Measurements from ENCODE around the gene CLMN.

Gene CLMN

DNA sequence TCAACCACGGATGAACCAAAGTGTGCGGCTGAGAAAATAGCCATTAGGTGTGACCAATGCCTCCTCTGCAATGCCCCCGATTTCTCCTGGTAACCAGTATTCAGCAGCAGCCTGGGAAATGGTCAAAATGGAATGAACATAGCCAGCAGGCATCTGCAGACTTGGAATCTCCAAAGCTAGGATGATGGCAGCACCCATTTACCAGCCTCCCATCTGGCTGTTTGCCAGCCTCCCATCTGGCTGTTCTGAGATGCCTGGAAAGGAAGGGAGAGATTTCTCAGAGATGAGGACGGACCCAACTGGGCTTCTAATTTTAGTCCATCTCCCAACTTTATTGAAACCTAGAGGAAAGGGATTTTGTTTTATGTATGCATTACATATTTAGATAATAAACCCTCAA, 16.2 kb downstream of the CLMN start:
- no peak overlapping the region for H3K9ac ChIP-seq (ENCODE audit: low read length in 2 of 2)
- H3K4me1 ChIP-seq (ENCODE audit: control insufficient read depth, insufficient read depth, low read length) = peaks cover 4% of the 10 kb centered on the region
- peaks cover 0 to 2% of the 10 kb centered on the region in 2 donors for H3K27me3 ChIP-seq (ENCODE audit: control insufficient read depth in 1 of 2, insufficient read depth in 2 of 2, low read length in 2 of 2)

DNA sequence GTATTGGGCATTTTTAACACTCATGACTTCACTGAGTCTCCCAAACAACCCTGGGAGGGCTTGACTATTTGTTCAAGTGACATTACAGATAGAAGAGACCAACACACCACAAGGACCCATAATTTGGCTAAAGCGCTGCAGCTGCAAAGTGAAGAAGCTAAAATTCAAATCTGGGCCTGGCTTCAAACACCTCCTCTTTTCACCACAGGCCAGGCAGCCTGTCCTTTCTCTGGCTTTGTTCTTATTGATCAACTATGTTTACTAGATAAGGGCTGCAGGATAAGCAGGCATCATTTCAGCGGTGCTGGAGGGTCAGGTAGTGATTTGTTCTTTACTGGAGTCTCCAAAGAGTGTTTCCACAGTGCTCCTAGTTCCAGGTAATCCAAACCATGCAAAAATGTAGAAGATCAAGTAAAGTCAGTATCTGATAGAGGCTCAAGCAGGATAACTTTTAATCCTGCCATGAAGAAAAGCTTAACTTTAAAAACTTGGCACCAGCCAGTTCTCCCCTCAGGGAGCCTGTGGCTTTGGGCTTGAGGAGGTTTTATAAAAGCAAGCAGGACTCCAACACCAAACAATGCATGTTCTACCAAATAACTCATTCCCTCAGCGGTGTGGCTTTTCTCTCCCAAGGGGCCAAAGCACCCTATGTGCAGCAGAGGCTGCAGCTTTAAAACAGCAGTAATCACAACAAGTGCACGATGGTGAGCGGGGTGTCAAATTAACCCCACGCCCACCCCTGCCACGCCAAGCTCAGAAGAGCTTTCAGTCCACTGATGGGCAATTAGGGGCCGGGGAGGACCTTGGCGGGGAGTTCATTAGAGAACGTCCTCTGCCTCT, 16.8 kb downstream of the CLMN start:
- no peaks in the 10 kb centered on the region for H3K9me3 ChIP-seq (ENCODE audit: control insufficient read depth in 2 of 2, low read length in 2 of 2)
- H3K36me3 ChIP-seq (ENCODE audit: control insufficient read depth in 2 of 2, insufficient read depth in 2 of 2, low read length in 2 of 2) = no peaks in the 10 kb centered on the region
- no peak overlapping the region for H3K9ac ChIP-seq (ENCODE audit: low read length in 2 of 2)
- H3K27ac ChIP-seq (ENCODE audit: low read length) = no peak overlapping the region
- peaks cover 0 to 2% of the 10 kb centered on the region in 2 donors for H3K27me3 ChIP-seq (ENCODE audit: control insufficient read depth in 1 of 2, insufficient read depth in 2 of 2, low read length in 2 of 2)
- peaks cover 4% of the 10 kb centered on the region for H3K4me1 ChIP-seq (ENCODE audit: control insufficient read depth, insufficient read depth, low read length)
- no peak overlapping the region for H3K4me3 ChIP-seq (ENCODE audit: low read length in 2 of 2)

More for the DNA sequence above, 16.2 kb downstream of the CLMN start:
- Histone ChIP-seq H3K36me3 (ENCODE audit: control insufficient read depth in 2 of 2, insufficient read depth in 2 of 2, low read length in 2 of 2) (no peaks in the 10 kb centered on the region), H3K27ac (ENCODE audit: low read length) (no peak overlapping the region), H3K4me3 (ENCODE audit: low read length in 2 of 2) (no peak overlapping the region), H3K9me3 (ENCODE audit: control insufficient read depth in 2 of 2, low read length in 2 of 2) (no peaks in the 10 kb centered on the region)

DNA sequence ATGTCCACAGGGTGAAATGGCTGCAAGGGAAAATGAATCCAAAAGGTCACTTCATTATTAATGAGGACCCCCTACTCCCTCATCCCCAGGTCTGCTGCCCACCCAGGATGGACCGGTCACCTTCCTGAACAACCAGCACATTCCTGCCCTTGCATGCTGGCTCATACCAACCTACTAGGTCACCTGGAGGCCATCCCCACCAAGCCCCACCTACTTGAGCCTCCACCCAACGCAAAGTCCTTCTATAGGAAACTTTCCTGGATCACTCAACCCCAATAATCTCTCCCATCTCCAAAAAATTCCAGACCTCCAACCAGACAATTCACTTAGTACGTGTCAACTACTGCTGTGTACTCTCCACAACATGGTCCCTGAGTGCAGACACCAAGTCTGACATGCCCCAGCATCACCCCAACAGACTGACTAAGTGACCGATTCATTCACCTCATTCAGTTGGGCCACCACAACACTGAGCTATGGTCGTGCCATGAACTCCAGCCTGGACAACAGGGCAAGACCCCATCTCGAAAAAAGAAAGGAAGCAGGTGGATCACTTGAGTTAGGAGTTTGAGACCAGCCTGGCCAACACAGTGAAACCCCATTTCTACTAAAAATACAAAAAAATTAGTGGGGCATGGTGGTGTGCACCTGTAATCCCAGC, 18.1 kb downstream of the CLMN start:
- peaks cover 2% of the 10 kb centered on the region for H3K4me1 ChIP-seq (ENCODE audit: control insufficient read depth, insufficient read depth, low read length)
- no peak overlapping the region for H3K9ac ChIP-seq (ENCODE audit: low read length in 2 of 2)

DNA sequence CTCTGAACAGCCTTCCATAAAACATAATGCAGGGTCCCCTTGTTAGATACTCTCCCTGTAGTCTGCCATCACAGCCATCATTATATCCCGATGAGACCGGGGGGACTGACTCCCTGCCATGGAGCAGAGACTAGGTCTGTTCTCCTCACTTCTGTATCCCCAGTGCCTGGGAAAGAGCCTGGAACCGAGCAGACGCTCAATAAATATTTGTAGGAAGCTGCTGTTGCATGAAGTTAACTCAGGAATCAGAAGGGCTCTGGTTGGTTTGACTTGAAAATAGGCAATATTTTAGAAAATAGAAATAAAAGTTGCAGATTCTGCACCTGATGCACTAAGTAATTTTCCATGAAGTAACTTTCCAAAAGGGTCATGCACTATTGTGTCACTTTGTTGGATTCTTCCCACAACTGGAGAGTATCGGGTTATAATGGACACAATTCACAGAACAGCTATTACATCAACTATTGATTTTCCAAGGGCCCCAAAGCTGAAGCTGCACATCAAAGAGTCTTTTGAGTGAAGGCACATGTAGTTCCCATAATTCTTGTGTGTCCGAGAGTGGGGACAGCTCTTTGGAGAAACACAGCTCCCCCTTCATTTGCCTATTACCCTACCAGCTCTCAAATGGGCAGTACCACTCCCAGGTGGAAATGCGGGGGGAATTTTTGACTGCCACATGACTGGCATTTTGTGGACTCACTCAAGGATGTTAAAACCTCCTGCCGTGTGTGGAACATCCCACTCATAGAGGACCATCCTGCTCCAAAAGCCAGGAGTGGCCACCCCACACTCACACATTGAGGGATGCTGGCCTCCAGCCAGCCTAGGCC, 18.8 kb downstream of the CLMN start:
- Histone ChIP-seq H3K9me3 (ENCODE audit: control insufficient read depth in 2 of 2, low read length in 2 of 2) (peaks cover 0 to 2% of the 10 kb centered on the region in 2 donors), H3K9ac (ENCODE audit: low read length in 2 of 2) (no peak overlapping the region), H3K4me3 (ENCODE audit: low read length in 2 of 2) (no peak overlapping the region), H3K27me3 (ENCODE audit: control insufficient read depth in 1 of 2, insufficient read depth in 2 of 2, low read length in 2 of 2) (no peaks in the 10 kb centered on the region), H3K36me3 (ENCODE audit: control insufficient read depth in 2 of 2, insufficient read depth in 2 of 2, low read length in 2 of 2) (no peaks in the 10 kb centered on the region), H3K4me1 (ENCODE audit: control insufficient read depth, insufficient read depth, low read length) (peaks cover 2% of the 10 kb centered on the region), H3K27ac (ENCODE audit: low read length) (no peak overlapping the region)

More for the DNA sequence above, 18.1 kb downstream of the CLMN start:
- Histone ChIP-seq H3K36me3 (ENCODE audit: control insufficient read depth in 2 of 2, insufficient read depth in 2 of 2, low read length in 2 of 2) (no peaks in the 10 kb centered on the region), H3K4me3 (ENCODE audit: low read length in 2 of 2) (no peak overlapping the region), H3K27me3 (ENCODE audit: control insufficient read depth in 1 of 2, insufficient read depth in 2 of 2, low read length in 2 of 2) (no peaks in the 10 kb centered on the region), H3K9me3 (ENCODE audit: control insufficient read depth in 2 of 2, low read length in 2 of 2) (no peaks in the 10 kb centered on the region), H3K27ac (ENCODE audit: low read length) (no peak overlapping the region)

DNA sequence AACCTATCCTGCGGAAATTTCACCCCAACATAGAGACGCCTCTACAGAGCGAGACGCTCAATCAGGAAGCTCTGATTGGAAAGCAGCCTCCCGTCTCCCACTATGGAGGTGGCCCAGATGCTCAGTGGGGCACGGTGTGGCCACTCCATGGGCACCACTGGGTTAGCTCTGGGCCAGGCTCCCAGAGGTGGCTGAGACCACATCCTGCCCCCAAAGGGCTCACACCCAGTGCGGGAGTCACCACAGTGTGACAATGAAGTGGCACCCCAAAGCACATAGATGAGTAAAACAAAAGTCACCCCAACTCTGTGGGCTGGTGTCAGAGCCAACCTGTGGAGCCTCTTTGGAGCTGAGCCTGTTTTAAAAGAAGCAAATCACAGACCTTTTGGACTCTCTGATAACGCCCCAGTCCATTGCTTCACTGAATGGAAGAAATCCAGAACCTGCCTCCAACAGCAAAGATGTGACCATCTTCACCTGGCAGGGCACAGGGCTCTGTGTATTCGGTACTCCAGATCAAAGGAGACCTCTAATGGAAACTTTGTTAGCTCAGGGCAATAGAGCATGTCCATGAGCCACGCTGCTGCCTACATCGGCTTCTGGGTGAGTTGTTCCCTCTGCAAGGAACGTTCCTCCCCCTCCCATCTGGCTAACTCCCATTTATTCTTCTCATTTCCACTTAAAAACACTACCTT, 19.6 kb downstream of the CLMN start:
- H3K9ac ChIP-seq (ENCODE audit: low read length in 2 of 2) = no peak overlapping the region
- H3K4me3 ChIP-seq (ENCODE audit: low read length in 2 of 2) = no peak overlapping the region
- no peaks in the 10 kb centered on the region for H3K27me3 ChIP-seq (ENCODE audit: control insufficient read depth in 1 of 2, insufficient read depth in 2 of 2, low read length in 2 of 2)
- H3K27ac ChIP-seq (ENCODE audit: low read length) = no peak overlapping the region
- H3K4me1 ChIP-seq (ENCODE audit: control insufficient read depth, insufficient read depth, low read length) = peaks cover 2% of the 10 kb centered on the region
- H3K9me3 ChIP-seq (ENCODE audit: control insufficient read depth in 2 of 2, low read length in 2 of 2) = peaks cover 0 to 5% of the 10 kb centered on the region in 2 donors
- H3K36me3 ChIP-seq (ENCODE audit: control insufficient read depth in 2 of 2, insufficient read depth in 2 of 2, low read length in 2 of 2) = no peaks in the 10 kb centered on the region

DNA sequence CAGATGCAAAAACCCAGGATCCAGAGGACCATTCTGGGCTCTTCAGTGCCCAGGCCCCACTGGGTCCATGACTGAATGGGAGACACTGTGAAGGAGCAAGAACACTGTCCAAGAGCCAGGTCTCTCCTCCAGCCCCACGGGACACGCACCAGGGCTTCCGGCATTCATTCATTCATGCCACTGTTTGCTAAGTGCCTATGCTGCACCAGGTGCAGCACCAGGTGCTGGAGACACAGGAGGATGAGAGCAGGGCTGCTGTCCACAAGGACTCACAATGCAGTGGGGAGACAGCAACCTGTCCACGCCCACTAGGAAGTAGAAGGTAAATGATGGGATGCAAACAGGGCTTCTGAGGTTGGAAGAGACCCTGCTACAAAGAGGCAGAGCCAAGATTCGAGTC, 20.4 kb downstream of the CLMN start:
- Histone ChIP-seq H3K36me3 (ENCODE audit: control insufficient read depth in 2 of 2, insufficient read depth in 2 of 2, low read length in 2 of 2) (no peaks in the 10 kb centered on the region), H3K27ac (ENCODE audit: low read length) (no peak overlapping the region), H3K4me3 (ENCODE audit: low read length in 2 of 2) (no peak overlapping the region), H3K9ac (ENCODE audit: low read length in 2 of 2) (no peak overlapping the region), H3K27me3 (ENCODE audit: control insufficient read depth in 1 of 2, insufficient read depth in 2 of 2, low read length in 2 of 2) (peaks cover 0 to 3% of the 10 kb centered on the region in 2 donors), H3K9me3 (ENCODE audit: control insufficient read depth in 2 of 2, low read length in 2 of 2) (peaks cover 0 to 5% of the 10 kb centered on the region in 2 donors), H3K4me1 (ENCODE audit: control insufficient read depth, insufficient read depth, low read length) (peaks cover 2% of the 10 kb centered on the region)

DNA sequence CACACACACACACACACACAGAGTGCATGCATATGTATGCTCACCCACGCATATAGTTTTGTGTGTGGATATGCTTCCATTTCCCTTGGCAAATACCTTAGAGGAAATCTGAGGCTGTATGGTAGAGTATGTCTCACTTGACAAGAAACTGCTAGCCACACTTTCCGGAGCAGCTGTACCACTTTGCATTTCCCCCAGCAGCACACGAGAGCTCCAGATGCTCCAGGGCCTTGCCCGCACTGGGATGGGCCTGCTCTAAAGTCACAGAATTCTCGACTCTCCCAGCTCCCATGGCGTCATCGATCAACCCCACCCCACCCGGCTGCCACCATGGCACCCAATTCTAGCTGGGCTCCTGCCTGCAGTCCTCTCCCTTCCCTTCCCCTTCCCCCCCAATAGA, 21.9 kb downstream of the CLMN start:
- no peak overlapping the region for H3K9ac ChIP-seq (ENCODE audit: low read length in 2 of 2)
- no peaks in the 10 kb centered on the region for H3K4me1 ChIP-seq (ENCODE audit: control insufficient read depth, insufficient read depth, low read length)
- H3K4me3 ChIP-seq (ENCODE audit: low read length in 2 of 2) = no peak overlapping the region
- no peak overlapping the region for H3K27ac ChIP-seq (ENCODE audit: low read length)
- H3K36me3 ChIP-seq (ENCODE audit: control insufficient read depth in 2 of 2, insufficient read depth in 2 of 2, low read length in 2 of 2) = no peaks in the 10 kb centered on the region
- peaks cover 0 to 5% of the 10 kb centered on the region in 2 donors for H3K9me3 ChIP-seq (ENCODE audit: control insufficient read depth in 2 of 2, low read length in 2 of 2)
- peaks cover 0 to 4% of the 10 kb centered on the region in 2 donors for H3K27me3 ChIP-seq (ENCODE audit: control insufficient read depth in 1 of 2, insufficient read depth in 2 of 2, low read length in 2 of 2)

DNA sequence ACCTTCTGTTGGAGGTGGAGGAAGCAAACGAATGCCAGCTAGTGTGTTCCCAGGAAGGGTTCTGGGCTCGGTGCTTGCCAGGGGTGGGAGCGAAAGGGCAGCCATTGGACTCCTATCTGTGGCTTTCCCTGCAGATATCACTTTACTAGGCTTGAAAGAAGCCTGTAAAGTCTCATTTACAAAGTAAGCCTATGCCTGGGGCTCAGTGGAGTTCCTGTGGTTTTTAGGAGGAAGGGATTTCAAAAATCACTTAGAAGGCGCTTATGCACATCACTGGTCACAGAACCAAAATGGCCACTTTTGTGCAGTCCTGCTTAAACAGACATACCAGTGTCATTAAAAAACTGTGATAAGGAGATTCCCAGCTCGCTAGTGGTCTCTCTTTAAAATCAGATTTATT, 22.7 kb downstream of the CLMN start:
- Histone ChIP-seq H3K9me3 (ENCODE audit: control insufficient read depth in 2 of 2, low read length in 2 of 2) (peaks cover 0 to 5% of the 10 kb centered on the region in 2 donors), H3K27ac (ENCODE audit: low read length) (no peak overlapping the region), H3K27me3 (ENCODE audit: control insufficient read depth in 1 of 2, insufficient read depth in 2 of 2, low read length in 2 of 2) (peaks cover 0 to 4% of the 10 kb centered on the region in 2 donors), H3K9ac (ENCODE audit: low read length in 2 of 2) (no peak overlapping the region), H3K4me1 (ENCODE audit: control insufficient read depth, insufficient read depth, low read length) (no peaks in the 10 kb centered on the region), H3K4me3 (ENCODE audit: low read length in 2 of 2) (no peak overlapping the region), H3K36me3 (ENCODE audit: control insufficient read depth in 2 of 2, insufficient read depth in 2 of 2, low read length in 2 of 2) (no peaks in the 10 kb centered on the region)

DNA sequence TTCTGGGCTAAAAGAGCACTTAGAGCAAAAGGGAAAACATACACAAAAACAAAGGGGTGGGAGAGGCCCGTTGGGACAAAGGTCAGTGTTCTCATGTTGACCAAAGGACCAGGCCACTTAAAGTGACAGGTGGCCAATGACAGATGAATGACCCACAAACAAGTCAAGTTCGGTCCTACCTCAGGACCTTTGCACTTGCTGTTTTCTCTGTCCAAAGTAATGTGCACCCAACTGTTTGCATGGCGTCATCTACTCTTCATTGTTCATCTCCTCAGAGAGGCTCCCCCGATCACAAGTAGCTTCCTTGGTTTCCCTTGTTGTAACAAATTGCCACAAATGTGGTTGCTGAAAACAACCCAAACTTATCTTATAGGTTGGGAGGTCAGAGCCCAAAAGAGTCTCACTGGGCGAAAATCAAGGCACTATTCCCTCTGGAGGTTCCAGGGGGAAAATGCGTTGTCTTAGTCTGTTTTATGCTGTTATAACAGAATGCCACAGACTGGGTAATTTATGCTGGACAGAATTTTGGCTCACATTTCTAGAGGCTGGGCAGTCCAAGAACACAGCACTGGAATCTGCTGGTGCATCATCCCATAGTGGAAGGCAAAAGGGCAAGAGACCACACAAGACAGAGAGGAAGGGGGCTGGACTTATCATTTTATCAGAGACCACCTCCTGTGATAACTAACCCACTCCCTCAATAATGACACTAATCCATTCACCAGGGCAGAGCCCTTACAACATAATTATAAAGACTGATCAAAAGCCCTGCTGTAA, 23.9 kb downstream of the CLMN start:
- H3K9me3 ChIP-seq (ENCODE audit: control insufficient read depth in 2 of 2, low read length in 2 of 2) = peaks cover 0 to 5% of the 10 kb centered on the region in 2 donors
- H3K4me3 ChIP-seq (ENCODE audit: low read length in 2 of 2) = no peak overlapping the region
- H3K27me3 ChIP-seq (ENCODE audit: control insufficient read depth in 1 of 2, insufficient read depth in 2 of 2, low read length in 2 of 2) = peaks cover 0 to 4% of the 10 kb centered on the region in 2 donors
- H3K36me3 ChIP-seq (ENCODE audit: control insufficient read depth in 2 of 2, insufficient read depth in 2 of 2, low read length in 2 of 2) = no peaks in the 10 kb centered on the region
- no peak overlapping the region for H3K27ac ChIP-seq (ENCODE audit: low read length)
- H3K9ac ChIP-seq (ENCODE audit: low read length in 2 of 2) = no peak overlapping the region
- peaks cover 7% of the 10 kb centered on the region for H3K4me1 ChIP-seq (ENCODE audit: control insufficient read depth, insufficient read depth, low read length)

Measured in stomach smooth muscle (tissue), 2 donors.